ENCODE measurements around the gene CRISPLD2.
A peak's percentile ranks its signal among the peaks of the same experiment; 100 is the strongest.

The CRISPLD2 gene

GRCh38 chr16:84819644-84820304 lies at the start of gene CRISPLD2:
CRISPLD2 (plus strand) TSS chr16:84819985; CDS start chr16:84838496, 18,511 bp downstream.
- Histone ChIP-seq H3K79me2 (ENCODE audit: low read length) (no peaks in the 10 kb centered on the region), H3K9me2 (replicated peaks; ENCODE audit: insufficient read depth, low read length) (no peaks in the 10 kb centered on the region), H4K20me1 (ENCODE audit: insufficient read depth, low read length) (no peaks in the 10 kb centered on the region), H3K9ac (ENCODE audit: low read length) (no peak within 1 kb of the TSS), H3K9me3 (replicated peaks; ENCODE audit: insufficient read depth, low read length) (no peaks in the 10 kb centered on the region), H2AFZ (ENCODE audit: low read length) (no peak within 1 kb of the TSS), H3F3A (ENCODE audit: insufficient read depth, low read length) (no peaks in the 10 kb centered on the region), H3K27ac (ENCODE audit: low read length) (no peak within 1 kb of the TSS), H3K4me3 (ENCODE audit: low read length) (no peak within 1 kb of the TSS), H3K27me3 (replicated peaks; ENCODE audit: insufficient read depth, low read length) (peaks cover 52% of the 10 kb centered on the region), H3K4me2 (ENCODE audit: low read depth, low read length) (peak within 1 kb of the TSS; percentile 43; the same call in 1 of the 2 replicates), H3K36me3 (replicated peaks; ENCODE audit: insufficient read depth, low read length) (no peaks in the 10 kb centered on the region), H3K4me1 (ENCODE audit: low read length) (no peaks in the 10 kb centered on the region)
- peak; percentile 62 for DNase-seq
- TF ChIP-seq EZH2 (optimal IDR thresholded peaks at IDR 0.05; ENCODE audit: low read depth, low read length) (no peak), EZH2phosphoT487 (IDR thresholded peaks at IDR 0.05; ENCODE audit: low read length) (no peak)
- TF ChIP-seq, protein P1, sequence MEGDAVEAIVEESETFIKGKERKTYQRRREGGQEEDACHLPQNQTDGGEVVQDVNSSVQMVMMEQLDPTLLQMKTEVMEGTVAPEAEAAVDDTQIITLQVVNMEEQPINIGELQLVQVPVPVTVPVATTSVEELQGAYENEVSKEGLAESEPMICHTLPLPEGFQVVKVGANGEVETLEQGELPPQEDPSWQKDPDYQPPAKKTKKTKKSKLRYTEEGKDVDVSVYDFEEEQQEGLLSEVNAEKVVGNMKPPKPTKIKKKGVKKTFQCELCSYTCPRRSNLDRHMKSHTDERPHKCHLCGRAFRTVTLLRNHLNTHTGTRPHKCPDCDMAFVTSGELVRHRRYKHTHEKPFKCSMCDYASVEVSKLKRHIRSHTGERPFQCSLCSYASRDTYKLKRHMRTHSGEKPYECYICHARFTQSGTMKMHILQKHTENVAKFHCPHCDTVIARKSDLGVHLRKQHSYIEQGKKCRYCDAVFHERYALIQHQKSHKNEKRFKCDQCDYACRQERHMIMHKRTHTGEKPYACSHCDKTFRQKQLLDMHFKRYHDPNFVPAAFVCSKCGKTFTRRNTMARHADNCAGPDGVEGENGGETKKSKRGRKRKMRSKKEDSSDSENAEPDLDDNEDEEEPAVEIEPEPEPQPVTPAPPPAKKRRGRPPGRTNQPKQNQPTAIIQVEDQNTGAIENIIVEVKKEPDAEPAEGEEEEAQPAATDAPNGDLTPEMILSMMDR (IDR thresholded peaks at IDR 0.05; ENCODE audit: low read length): no peak

GRCh38 chr16:84773312-84773711 lies 46.5 kb upstream of the CRISPLD2 start:
- no peaks in the 10 kb centered on the region for H3K9me3 ChIP-seq (replicated peaks; ENCODE audit: insufficient read depth, low read length)
- H3K36me3 ChIP-seq (replicated peaks; ENCODE audit: insufficient read depth, low read length): no peaks in the 10 kb centered on the region
- H3K27me3 ChIP-seq (replicated peaks; ENCODE audit: insufficient read depth, low read length): no peaks in the 10 kb centered on the region
- no peak overlapping the region for H3K9ac ChIP-seq (ENCODE audit: low read length)
- H3K4me2 ChIP-seq (ENCODE audit: low read depth, low read length): no peak overlapping the region
- no peak for TF ChIP-seq EZH2phosphoT487 (IDR thresholded peaks at IDR 0.05; ENCODE audit: low read length)
- TF ChIP-seq EZH2 (optimal IDR thresholded peaks at IDR 0.05; ENCODE audit: low read depth, low read length): no peak
- TF ChIP-seq, protein P1 (IDR thresholded peaks at IDR 0.05; ENCODE audit: low read length): no peak
- H3K4me1 ChIP-seq (ENCODE audit: low read length): no peaks in the 10 kb centered on the region
- no peak overlapping the region for H2AFZ ChIP-seq (ENCODE audit: low read length)
- H3F3A ChIP-seq (ENCODE audit: insufficient read depth, low read length): no peaks in the 10 kb centered on the region
- H3K27ac ChIP-seq (ENCODE audit: low read length): no peak overlapping the region
- no peaks in the 10 kb centered on the region for H4K20me1 ChIP-seq (ENCODE audit: insufficient read depth, low read length)
- H3K79me2 ChIP-seq (ENCODE audit: low read length): no peaks in the 10 kb centered on the region
- DNase-seq: no peak
- no peak overlapping the region for H3K4me3 ChIP-seq (ENCODE audit: low read length)
- no peaks in the 10 kb centered on the region for H3K9me2 ChIP-seq (replicated peaks; ENCODE audit: insufficient read depth, low read length)

DNA sequence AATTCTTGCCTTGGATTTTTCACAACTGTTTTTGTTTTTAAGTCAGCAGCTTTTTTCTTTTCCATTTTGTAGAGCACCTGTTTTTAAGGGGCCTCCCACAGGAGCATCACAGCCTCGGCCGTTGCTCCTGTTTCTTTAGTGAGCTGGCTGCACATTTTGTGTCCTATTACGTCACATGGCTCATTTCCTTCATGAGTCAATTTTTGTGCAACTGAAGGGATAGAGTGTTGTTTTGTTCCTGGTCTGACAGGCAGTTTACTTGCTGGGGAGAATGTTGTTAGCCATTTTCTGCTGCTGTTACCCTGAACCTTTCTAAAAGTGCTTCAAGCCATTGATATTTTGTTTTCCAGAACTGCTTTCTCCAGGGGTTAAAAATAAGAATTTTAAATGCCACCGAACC lies 45.0 kb upstream of the CRISPLD2 start:
- no peak for DNase-seq

More for the DNA sequence above, 45.0 kb upstream of the CRISPLD2 start:
- no peak overlapping the region for H2AFZ ChIP-seq (ENCODE audit: low read length)
- H3K9ac ChIP-seq (ENCODE audit: low read length): no peak overlapping the region
- no peaks in the 10 kb centered on the region for H4K20me1 ChIP-seq (ENCODE audit: insufficient read depth, low read length)
- no peaks in the 10 kb centered on the region for H3K9me2 ChIP-seq (replicated peaks; ENCODE audit: insufficient read depth, low read length)
- H3K27me3 ChIP-seq (replicated peaks; ENCODE audit: insufficient read depth, low read length): no peaks in the 10 kb centered on the region
- no peak overlapping the region for H3K27ac ChIP-seq (ENCODE audit: low read length)
- H3K4me2 ChIP-seq (ENCODE audit: low read depth, low read length): no peak overlapping the region
- no peaks in the 10 kb centered on the region for H3K36me3 ChIP-seq (replicated peaks; ENCODE audit: insufficient read depth, low read length)
- H3K9me3 ChIP-seq (replicated peaks; ENCODE audit: insufficient read depth, low read length): no peaks in the 10 kb centered on the region
- no peak overlapping the region for H3K4me3 ChIP-seq (ENCODE audit: low read length)
- H3K79me2 ChIP-seq (ENCODE audit: low read length): no peaks in the 10 kb centered on the region
- TF ChIP-seq EZH2phosphoT487 (IDR thresholded peaks at IDR 0.05; ENCODE audit: low read length) (no peak), EZH2 (optimal IDR thresholded peaks at IDR 0.05; ENCODE audit: low read depth, low read length) (no peak)
- TF ChIP-seq, protein P1 (IDR thresholded peaks at IDR 0.05; ENCODE audit: low read length): no peak
- H3F3A ChIP-seq (ENCODE audit: insufficient read depth, low read length): no peaks in the 10 kb centered on the region
- H3K4me1 ChIP-seq (ENCODE audit: low read length): no peaks in the 10 kb centered on the region
